Measurements from ENCODE around the gene RNF169.
"Not testable (repeated sequence)": the region's sequence is repeated elsewhere in the genome, so short reads cannot be mapped to it uniquely, and the experiment has no call there.

The RNF169 gene

DNA sequence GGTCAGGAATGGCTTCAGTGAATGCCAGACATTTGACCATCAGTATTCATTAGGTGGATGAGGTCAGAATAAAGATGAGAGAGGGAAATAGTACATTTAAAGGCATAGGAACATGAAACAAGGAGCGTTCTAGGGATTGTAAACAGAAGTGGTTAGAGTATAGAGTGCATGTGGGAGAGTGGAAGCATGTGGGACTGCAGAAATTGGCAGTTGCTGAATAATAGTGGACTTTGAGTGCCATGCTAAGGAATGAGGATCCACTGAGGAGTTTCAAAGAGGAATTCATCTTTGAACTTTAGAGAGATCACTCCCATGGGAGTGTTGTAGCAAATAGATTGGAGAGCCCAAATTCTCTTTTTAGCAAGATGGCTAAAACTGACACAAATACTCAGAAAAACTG lies 7.9 kb downstream of the RNF169 start:
- no peak for DNase-seq (ENCODE audit: low spot score)
- Histone ChIP-seq H3K4me2 (ENCODE audit: insufficient read depth, low read length, poor library complexity, severe bottlenecking) (no peak overlapping the region), H3K4me1 (ENCODE audit: control insufficient read depth in 2 of 2, insufficient read depth in 1 of 2, low read depth in 1 of 2, low read length in 2 of 2) (peaks cover 0 to 3% of the 10 kb centered on the region in 2 donors), H3K9me3 (replicated peaks in 1 of 2; ENCODE audit: control insufficient read depth in 2 of 2, insufficient read depth in 1 of 2, low read depth in 1 of 2, low read length in 2 of 2) (no peaks in the 10 kb centered on the region), H3K14ac (ENCODE audit: low read length) (no peak overlapping the region), H3K36me3 (replicated peaks in 1 of 2; ENCODE audit: control insufficient read depth in 2 of 2, insufficient read depth in 2 of 2, low read length in 2 of 2) (peaks cover 0 to 10% of the 10 kb centered on the region in 2 donors), H4K91ac (ENCODE audit: low read depth, low read length, poor library complexity) (no peak overlapping the region), H3K27ac (replicated peaks; ENCODE audit: low read length) (no peak overlapping the region), H3K23ac (ENCODE audit: low read depth, low read length, poor library complexity) (no peak overlapping the region), H3K4ac (ENCODE audit: low read length) (no peak overlapping the region), H2BK5ac (ENCODE audit: low read length) (no peak overlapping the region), H3K4me3 (ENCODE audit: low read length in 2 of 2) (no peak overlapping the region), H3K18ac (ENCODE audit: low read length) (no peak overlapping the region), H2AFZ (ENCODE audit: low read length) (no peak overlapping the region), H2BK120ac (ENCODE audit: low read depth, low read length) (no peak overlapping the region), H2BK15ac (ENCODE audit: low read length) (no peak overlapping the region), H3K27me3 (ENCODE audit: control insufficient read depth in 3 of 3, insufficient read depth in 3 of 3, low read depth in 1 of 3, low read length in 3 of 3) (no peaks in the 10 kb centered on the region), H3K79me1 (ENCODE audit: low read depth, low read length) (no peaks in the 10 kb centered on the region), H2AK5ac (ENCODE audit: low read depth, low read length) (no peak overlapping the region), H4K8ac (ENCODE audit: low read depth, low read length) (no peak overlapping the region), H3K9ac (ENCODE audit: low read depth, low read length, poor library complexity) (no peak overlapping the region), H2BK12ac (ENCODE audit: low read length) (no peak overlapping the region)
- no CpG with 5 or more reads among the region's 1 CpG for WGBS, 2 donors (ENCODE audit: extremely low coverage in 2 of 2, insufficient read length in 2 of 2, insufficient replicate concordance in 1 of 2)

DNA sequence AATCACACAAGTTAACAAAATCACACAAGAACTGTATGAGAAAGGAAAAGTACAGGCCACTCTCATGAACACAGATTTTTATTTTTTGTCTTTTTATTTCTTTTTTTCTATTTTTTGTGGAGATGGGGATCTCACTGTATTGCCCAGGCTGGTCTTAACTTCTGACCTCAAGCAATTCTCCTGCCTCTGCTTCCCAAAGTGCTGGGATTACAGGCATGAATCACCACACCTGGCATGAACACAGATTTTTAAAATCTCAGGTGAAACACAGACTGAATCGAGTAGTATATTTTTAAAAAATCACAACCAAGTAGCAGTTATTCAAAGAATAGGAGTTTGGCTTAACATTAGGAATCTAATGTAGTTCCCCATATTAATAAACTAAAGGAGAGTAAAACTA lies 18.3 kb downstream of the RNF169 start:
- H2BK120ac ChIP-seq (ENCODE audit: low read depth, low read length) = no peak overlapping the region
- no peaks in the 10 kb centered on the region for H3K27me3 ChIP-seq (ENCODE audit: control insufficient read depth in 3 of 3, insufficient read depth in 3 of 3, low read depth in 1 of 3, low read length in 3 of 3)
- no peak overlapping the region for H2AK5ac ChIP-seq (ENCODE audit: low read depth, low read length)
- H3K9me3 ChIP-seq (replicated peaks in 1 of 2; ENCODE audit: control insufficient read depth in 2 of 2, insufficient read depth in 1 of 2, low read depth in 1 of 2, low read length in 2 of 2) = peaks cover 0 to 23% of the 10 kb centered on the region in 2 donors
- no peaks in the 10 kb centered on the region for H3K4me1 ChIP-seq (ENCODE audit: control insufficient read depth in 2 of 2, insufficient read depth in 1 of 2, low read depth in 1 of 2, low read length in 2 of 2)
- no peak overlapping the region for H3K14ac ChIP-seq (ENCODE audit: low read length)
- H2BK5ac ChIP-seq (ENCODE audit: low read length) = no peak overlapping the region
- no peak overlapping the region for H3K4ac ChIP-seq (ENCODE audit: low read length)
- peaks cover 0 to 9% of the 10 kb centered on the region in 2 donors for H3K36me3 ChIP-seq (replicated peaks in 1 of 2; ENCODE audit: control insufficient read depth in 2 of 2, insufficient read depth in 2 of 2, low read length in 2 of 2)
- no peak overlapping the region for H4K8ac ChIP-seq (ENCODE audit: low read depth, low read length)
- H3K4me3 ChIP-seq (ENCODE audit: low read length in 2 of 2) = no peak overlapping the region
- H3K9ac ChIP-seq (ENCODE audit: low read depth, low read length, poor library complexity) = no peak overlapping the region
- H3K79me1 ChIP-seq (ENCODE audit: low read depth, low read length) = no peaks in the 10 kb centered on the region
- DNase-seq (ENCODE audit: low spot score) = no peak
- H2BK12ac ChIP-seq (ENCODE audit: low read length) = no peak overlapping the region
- H3K18ac ChIP-seq (ENCODE audit: low read length) = no peak overlapping the region
- no peak overlapping the region for H3K27ac ChIP-seq (replicated peaks; ENCODE audit: low read length)
- no peak overlapping the region for H2BK15ac ChIP-seq (ENCODE audit: low read length)
- no peak overlapping the region for H3K4me2 ChIP-seq (ENCODE audit: insufficient read depth, low read length, poor library complexity, severe bottlenecking)
- no peak overlapping the region for H4K91ac ChIP-seq (ENCODE audit: low read depth, low read length, poor library complexity)
- H3K23ac ChIP-seq (ENCODE audit: low read depth, low read length, poor library complexity) = no peak overlapping the region
- WGBS, 2 donors (ENCODE audit: extremely low coverage in 2 of 2, insufficient read length in 2 of 2, insufficient replicate concordance in 1 of 2) = no CpG with 5 or more reads among the region's 1 CpG
- no peak overlapping the region for H2AFZ ChIP-seq (ENCODE audit: low read length)

DNA sequence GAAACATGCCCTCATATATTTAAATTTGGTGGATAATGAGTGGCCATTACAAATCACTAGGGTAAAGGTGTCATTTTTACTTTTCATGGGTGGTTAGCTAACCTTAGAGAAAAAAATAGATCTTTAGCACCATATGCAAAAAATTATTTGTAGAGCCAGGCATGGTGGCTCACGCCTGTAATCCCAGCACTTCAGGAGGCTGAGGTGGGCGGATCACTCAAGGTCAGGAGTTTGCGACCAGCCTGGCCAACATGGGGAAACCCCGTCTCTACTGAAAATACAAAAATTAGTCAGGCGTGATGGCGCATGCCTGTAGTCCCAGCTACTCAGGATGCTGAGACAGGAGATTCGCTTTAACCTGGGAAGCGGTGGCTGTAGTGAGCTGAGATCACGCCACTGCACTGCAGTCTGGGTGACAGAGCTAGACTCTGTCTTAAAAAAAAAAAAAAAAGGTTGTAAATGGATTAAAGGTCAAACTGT lies 19.6 kb downstream of the RNF169 start:
- H3K18ac ChIP-seq (ENCODE audit: low read length); DNase-seq (ENCODE audit: low spot score); H3K4me1 ChIP-seq (ENCODE audit: control insufficient read depth in 2 of 2, insufficient read depth in 1 of 2, low read depth in 1 of 2, low read length in 2 of 2); H3K36me3 ChIP-seq (replicated peaks in 1 of 2; ENCODE audit: control insufficient read depth in 2 of 2, insufficient read depth in 2 of 2, low read length in 2 of 2); H4K91ac ChIP-seq (ENCODE audit: low read depth, low read length, poor library complexity); H3K27me3 ChIP-seq (ENCODE audit: control insufficient read depth in 3 of 3, insufficient read depth in 3 of 3, low read depth in 1 of 3, low read length in 3 of 3); H3K27ac ChIP-seq (replicated peaks; ENCODE audit: low read length); H3K14ac ChIP-seq (ENCODE audit: low read length); H2BK120ac ChIP-seq (ENCODE audit: low read depth, low read length); H2BK5ac ChIP-seq (ENCODE audit: low read length); H2AK5ac ChIP-seq (ENCODE audit: low read depth, low read length); H2AFZ ChIP-seq (ENCODE audit: low read length); H2BK15ac ChIP-seq (ENCODE audit: low read length); H3K4ac ChIP-seq (ENCODE audit: low read length); H3K23ac ChIP-seq (ENCODE audit: low read depth, low read length, poor library complexity); H2BK12ac ChIP-seq (ENCODE audit: low read length); H3K4me2 ChIP-seq (ENCODE audit: insufficient read depth, low read length, poor library complexity, severe bottlenecking); H3K4me3 ChIP-seq (ENCODE audit: low read length in 2 of 2); H3K9ac ChIP-seq (ENCODE audit: low read depth, low read length, poor library complexity); H3K79me1 ChIP-seq (ENCODE audit: low read depth, low read length); H4K8ac ChIP-seq (ENCODE audit: low read depth, low read length): not testable (repeated sequence)
- peaks cover 0 to 15% of the 10 kb centered on the region in 2 donors for H3K9me3 ChIP-seq (replicated peaks in 1 of 2; ENCODE audit: control insufficient read depth in 2 of 2, insufficient read depth in 1 of 2, low read depth in 1 of 2, low read length in 2 of 2)
- WGBS, 2 donors (ENCODE audit: extremely low coverage in 2 of 2, insufficient read length in 2 of 2, insufficient replicate concordance in 1 of 2) = no CpG with 5 or more reads among the region's 9 CpGs

DNA sequence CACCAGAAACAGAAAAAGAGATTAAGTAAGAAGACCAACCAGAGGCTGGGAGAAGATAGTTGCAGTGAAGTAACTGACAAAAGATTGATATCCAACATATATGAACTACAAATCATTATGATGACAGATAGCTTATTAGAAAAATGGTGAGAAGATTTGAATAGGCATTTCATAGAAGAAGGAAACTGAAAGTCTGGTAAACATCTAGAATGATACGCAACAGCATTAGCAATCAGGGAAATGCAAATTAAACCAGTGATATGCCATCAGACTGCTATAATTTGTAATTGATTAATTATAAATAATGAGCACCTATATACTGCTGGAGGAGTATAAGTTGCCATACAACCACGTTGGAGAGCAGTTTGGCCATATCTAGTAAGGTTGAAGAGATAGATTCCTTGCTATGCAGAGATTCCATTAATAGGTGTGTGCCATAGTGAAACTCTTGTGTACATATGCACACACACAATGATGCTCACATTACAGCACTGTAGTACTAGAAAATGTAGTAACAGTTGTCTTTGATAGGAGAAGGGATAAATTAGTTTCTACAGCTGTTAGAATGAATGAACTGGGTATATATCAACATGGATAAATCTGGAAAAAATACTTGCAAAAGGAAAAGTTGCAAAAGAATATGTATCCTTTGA lies 20.5 kb downstream of the RNF169 start:
- no CpG with 5 or more reads among the region's 2 CpGs for WGBS, 2 donors (ENCODE audit: extremely low coverage in 2 of 2, insufficient read length in 2 of 2, insufficient replicate concordance in 1 of 2)
- H3K27me3 ChIP-seq (ENCODE audit: control insufficient read depth in 3 of 3, insufficient read depth in 3 of 3, low read depth in 1 of 3, low read length in 3 of 3) = no peaks in the 10 kb centered on the region

More for the DNA sequence above, 20.5 kb downstream of the RNF169 start:
- DNase-seq (ENCODE audit: low spot score) = no peak
- Histone ChIP-seq H3K4me2 (ENCODE audit: insufficient read depth, low read length, poor library complexity, severe bottlenecking) (no peak overlapping the region), H3K18ac (ENCODE audit: low read length) (no peak overlapping the region), H2BK5ac (ENCODE audit: low read length) (no peak overlapping the region), H2AK5ac (ENCODE audit: low read depth, low read length) (no peak overlapping the region), H2AFZ (ENCODE audit: low read length) (no peak overlapping the region), H4K8ac (ENCODE audit: low read depth, low read length) (no peak overlapping the region), H3K4me1 (ENCODE audit: control insufficient read depth in 2 of 2, insufficient read depth in 1 of 2, low read depth in 1 of 2, low read length in 2 of 2) (no peaks in the 10 kb centered on the region), H4K91ac (ENCODE audit: low read depth, low read length, poor library complexity) (no peak overlapping the region), H3K4ac (ENCODE audit: low read length) (no peak overlapping the region), H3K14ac (ENCODE audit: low read length) (no peak overlapping the region), H3K27ac (replicated peaks; ENCODE audit: low read length) (no peak overlapping the region), H3K9me3 (replicated peaks in 1 of 2; ENCODE audit: control insufficient read depth in 2 of 2, insufficient read depth in 1 of 2, low read depth in 1 of 2, low read length in 2 of 2) (peaks cover 0 to 10% of the 10 kb centered on the region in 2 donors), H3K4me3 (ENCODE audit: low read length in 2 of 2) (no peak overlapping the region), H3K36me3 (replicated peaks in 1 of 2; ENCODE audit: control insufficient read depth in 2 of 2, insufficient read depth in 2 of 2, low read length in 2 of 2) (no peaks in the 10 kb centered on the region), H3K79me1 (ENCODE audit: low read depth, low read length) (no peaks in the 10 kb centered on the region), H3K9ac (ENCODE audit: low read depth, low read length, poor library complexity) (no peak overlapping the region), H2BK15ac (ENCODE audit: low read length) (no peak overlapping the region), H2BK120ac (ENCODE audit: low read depth, low read length) (no peak overlapping the region), H2BK12ac (ENCODE audit: low read length) (no peak overlapping the region), H3K23ac (ENCODE audit: low read depth, low read length, poor library complexity) (no peak overlapping the region)

All from neuronal stem cell (in vitro differentiated cells).